Osteoblast (primary cell): ENCODE data around the gene HACD3. TPM values are rescaled to one million over a fixed set of nuclear protein-coding genes. Genes with fewer than 3 reads are reported as not detected.
A peak's percentile ranks its signal among the peaks of the same experiment; 100 is the strongest.

Experiments
- DNase-seq: peaks from one replicate; pipeline ENCODE4 v3.0.0; 2011; ENCODE audit warnings: low spot score, mixed read lengths; ENCODE audit not compliant: insufficient read length; ENCODE audit errors: missing footprints
- H2AFZ ChIP-seq: 2 replicates; pipeline ENCODE4 v1.6.0; 2011; ENCODE audit warnings: mild to moderate bottlenecking, low read length
- H3K27ac ChIP-seq: 2 replicates; pipeline ENCODE4 v1.5.1; 2011; ENCODE audit warnings: mild to moderate bottlenecking, low read depth, low read length, moderate library complexity
- H3K27me3 ChIP-seq: 2 replicates; pipeline ENCODE4 v1.6.0; 2012; ENCODE audit warnings: mild to moderate bottlenecking, control low read depth, inconsistent platforms, low read length, moderate library complexity; ENCODE audit not compliant: insufficient read depth
- H3K36me3 ChIP-seq: 2 replicates; pipeline ENCODE4 v1.5.1; 2011; ENCODE audit warnings: mild to moderate bottlenecking, low read length, control low read depth, moderate library complexity; ENCODE audit not compliant: insufficient read depth
- H3K4me1 ChIP-seq: 2 replicates; pipeline ENCODE4 v1.5.1; 2011; ENCODE audit warnings: mild to moderate bottlenecking, low read length, control low read depth, moderate library complexity; ENCODE audit not compliant: insufficient read depth
- H3K4me2 ChIP-seq: 2 replicates; pipeline ENCODE4 v1.6.0; 2011; ENCODE audit warnings: mild to moderate bottlenecking, low read length; ENCODE audit not compliant: insufficient read depth
- H3K4me3 ChIP-seq: fragments of 200-600 bp; sonication (generic); 3 replicates; pipeline ENCODE4 v1.5.1; 2012; ENCODE audit warnings: mild to moderate bottlenecking, low read length, inconsistent platforms; ENCODE audit not compliant: insufficient read depth
- H3K79me2 ChIP-seq: 2 replicates; pipeline ENCODE4 v1.6.0; 2012; ENCODE audit warnings: mild to moderate bottlenecking, low read length, control low read depth, inconsistent platforms; ENCODE audit not compliant: insufficient read depth
- H3K9me3 ChIP-seq: 2 replicates; pipeline ENCODE4 v1.5.1; 2011; ENCODE audit warnings: low read depth, low read length, control low read depth
- H4K20me1 ChIP-seq: 2 replicates; pipeline ENCODE4 v1.6.0; 2012; ENCODE audit warnings: mild to moderate bottlenecking, low read length, control low read depth; ENCODE audit not compliant: insufficient read depth
- total RNA-seq: library from RNA; depleted of rRNA; stranded (reverse); fragments of >200 nt; gene quantifications from 2 replicates; pipeline ENCODE4 v1.2.3, GENCODE V29; 2012
- TF ChIP-seq, protein P1 (sequence below): IDR thresholded peaks from 2 replicates; pipeline ENCODE4 v1.5.1; 2011; ENCODE audit warnings: mild to moderate bottlenecking, low read depth, low read length, moderate library complexity; ENCODE audit errors: extremely low read depth

The HACD3 gene
- total RNA-seq, 1 donor: 75.3 TPM

DNA sequence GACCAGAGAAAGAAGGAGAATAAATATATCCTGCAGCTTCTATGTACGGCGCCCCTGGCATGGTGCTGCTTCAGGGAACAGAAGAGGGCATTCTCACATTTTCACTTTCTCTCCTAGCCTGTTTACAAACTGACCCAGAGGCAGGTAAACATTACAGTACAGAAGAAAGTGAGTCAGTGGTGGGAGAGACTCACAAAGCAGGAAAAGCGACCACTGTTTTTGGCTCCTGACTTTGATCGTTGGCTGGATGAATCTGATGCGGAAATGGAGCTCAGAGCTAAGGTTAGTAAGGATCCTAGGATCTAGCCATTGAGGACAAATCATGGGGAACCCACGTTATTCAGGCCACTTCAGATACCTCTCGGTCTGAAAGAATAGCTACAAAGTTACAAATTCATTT, 26.4 kb downstream of the HACD3 start:
- Histone ChIP-seq H3K27ac (no peak overlapping the region), H3K4me2 (no peak overlapping the region), H3K9me3 (no peaks in the 10 kb centered on the region), H2AFZ (no peak overlapping the region), H3K27me3 (no peaks in the 10 kb centered on the region), H3K4me3 (no peak overlapping the region), H3K79me2 (peaks cover 15% of the 10 kb centered on the region), H4K20me1 (peaks cover 2% of the 10 kb centered on the region), H3K4me1 (peaks cover 8% of the 10 kb centered on the region), H3K36me3 (peaks cover 14% of the 10 kb centered on the region)
- DNase-seq: no peak
- TF ChIP-seq, protein P1, sequence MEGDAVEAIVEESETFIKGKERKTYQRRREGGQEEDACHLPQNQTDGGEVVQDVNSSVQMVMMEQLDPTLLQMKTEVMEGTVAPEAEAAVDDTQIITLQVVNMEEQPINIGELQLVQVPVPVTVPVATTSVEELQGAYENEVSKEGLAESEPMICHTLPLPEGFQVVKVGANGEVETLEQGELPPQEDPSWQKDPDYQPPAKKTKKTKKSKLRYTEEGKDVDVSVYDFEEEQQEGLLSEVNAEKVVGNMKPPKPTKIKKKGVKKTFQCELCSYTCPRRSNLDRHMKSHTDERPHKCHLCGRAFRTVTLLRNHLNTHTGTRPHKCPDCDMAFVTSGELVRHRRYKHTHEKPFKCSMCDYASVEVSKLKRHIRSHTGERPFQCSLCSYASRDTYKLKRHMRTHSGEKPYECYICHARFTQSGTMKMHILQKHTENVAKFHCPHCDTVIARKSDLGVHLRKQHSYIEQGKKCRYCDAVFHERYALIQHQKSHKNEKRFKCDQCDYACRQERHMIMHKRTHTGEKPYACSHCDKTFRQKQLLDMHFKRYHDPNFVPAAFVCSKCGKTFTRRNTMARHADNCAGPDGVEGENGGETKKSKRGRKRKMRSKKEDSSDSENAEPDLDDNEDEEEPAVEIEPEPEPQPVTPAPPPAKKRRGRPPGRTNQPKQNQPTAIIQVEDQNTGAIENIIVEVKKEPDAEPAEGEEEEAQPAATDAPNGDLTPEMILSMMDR: no peak

DNA sequence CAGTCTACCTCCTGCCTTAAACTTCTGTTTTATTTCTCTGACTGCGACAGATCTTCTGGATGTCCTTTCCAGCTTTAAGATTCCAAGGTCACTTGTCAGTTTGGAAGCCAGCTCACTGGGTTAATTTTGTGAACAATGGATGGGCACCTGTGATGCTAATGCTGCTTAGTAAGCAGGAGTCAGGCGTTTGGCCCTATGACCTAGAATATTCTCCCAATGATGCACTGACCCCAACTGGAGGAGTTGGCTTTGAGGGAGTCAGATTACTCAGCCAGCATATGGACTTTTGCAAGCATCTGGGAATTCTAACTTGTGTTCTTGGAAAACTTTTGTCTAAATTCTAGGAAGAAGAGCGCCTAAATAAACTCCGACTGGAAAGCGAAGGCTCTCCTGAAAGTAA, 28.1 kb downstream of the HACD3 start:
- no peak overlapping the region for H2AFZ ChIP-seq
- peak overlapping the region; percentile 4 for H3K4me2 ChIP-seq
- TF ChIP-seq, protein P1: no peak
- H3K79me2 ChIP-seq: peaks cover 9% of the 10 kb centered on the region
- DNase-seq: peak; percentile 82
- no peaks in the 10 kb centered on the region for H3K27me3 ChIP-seq
- H3K27ac ChIP-seq: peak overlapping the region; percentile 50
- H3K4me3 ChIP-seq: no peak overlapping the region
- peaks cover 8% of the 10 kb centered on the region for H3K4me1 ChIP-seq
- peaks cover 14% of the 10 kb centered on the region for H3K36me3 ChIP-seq
- H3K9me3 ChIP-seq: no peaks in the 10 kb centered on the region
- H4K20me1 ChIP-seq: peaks cover 2% of the 10 kb centered on the region

DNA sequence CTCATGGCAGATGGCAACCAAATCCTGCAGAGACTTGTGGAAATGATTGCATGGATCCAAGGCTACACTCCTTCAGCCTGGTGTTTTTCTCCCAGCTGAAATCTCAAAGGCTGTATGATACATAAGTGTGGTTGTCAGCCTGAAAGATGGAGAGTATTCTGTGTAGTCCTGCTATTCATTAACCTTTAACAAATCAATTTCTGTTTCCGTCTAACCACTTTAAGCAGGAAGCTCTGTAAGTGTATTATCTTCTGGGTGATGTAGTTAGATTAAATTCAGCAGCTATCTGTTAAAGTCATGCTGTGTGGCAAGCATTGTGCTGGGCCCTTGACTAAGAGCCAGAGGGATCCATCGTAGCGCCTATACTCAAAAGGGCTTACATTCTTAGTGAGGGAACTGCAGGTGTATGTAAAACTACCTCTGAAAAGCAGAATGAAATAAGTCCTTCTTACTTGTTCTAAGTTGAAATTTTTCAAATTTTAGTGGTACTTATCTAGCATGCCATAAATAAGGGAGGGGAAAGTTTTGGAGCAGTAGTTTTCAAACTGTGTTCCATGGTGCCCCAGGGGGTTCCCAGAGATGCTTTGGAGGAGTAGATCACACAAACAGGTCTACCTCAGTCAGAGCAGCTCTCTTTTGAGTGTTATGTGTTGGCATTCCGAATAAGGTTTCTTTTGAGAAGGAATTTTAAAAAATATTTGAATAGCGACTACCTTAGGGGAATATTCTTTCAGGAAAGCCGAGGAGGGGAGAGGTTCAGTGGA, 28.9 kb downstream of the HACD3 start:
- Histone ChIP-seq H3K4me3 (no peak overlapping the region), H2AFZ (no peak overlapping the region), H3K9me3 (no peaks in the 10 kb centered on the region), H3K27me3 (no peaks in the 10 kb centered on the region), H3K4me2 (no peak overlapping the region), H3K4me1 (peaks cover 8% of the 10 kb centered on the region), H3K36me3 (peaks cover 14% of the 10 kb centered on the region), H4K20me1 (no peaks in the 10 kb centered on the region), H3K27ac (peak overlapping the region; percentile 50), H3K79me2 (peaks cover under 1% of the 10 kb centered on the region)
- TF ChIP-seq, protein P1: no peak
- DNase-seq: peak; percentile 4

DNA sequence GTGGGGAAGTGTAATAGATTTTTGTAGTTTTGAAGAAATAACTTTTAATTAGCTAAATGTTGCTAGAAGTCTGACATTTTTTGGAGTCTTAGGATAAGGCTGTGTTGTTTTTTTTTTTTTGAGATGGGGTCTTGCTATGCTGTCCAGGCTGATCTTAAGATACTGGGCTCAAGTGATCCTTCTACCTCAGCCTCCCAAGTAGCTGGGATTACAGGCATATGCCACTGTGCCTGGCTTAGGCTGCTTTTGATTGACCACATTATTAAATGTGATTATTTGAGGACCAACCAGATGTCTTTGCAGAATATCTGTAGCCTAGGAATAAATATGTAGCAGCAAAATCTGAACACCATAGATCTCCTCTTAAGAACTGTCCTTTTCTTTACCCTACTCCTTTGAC, 29.7 kb downstream of the HACD3 start:
- Histone ChIP-seq H3K9me3 (no peaks in the 10 kb centered on the region), H3K27ac (no peak overlapping the region), H3K4me1 (peaks cover 8% of the 10 kb centered on the region), H3K36me3 (peaks cover 15% of the 10 kb centered on the region), H3K27me3 (no peaks in the 10 kb centered on the region), H3K79me2 (no peaks in the 10 kb centered on the region), H4K20me1 (no peaks in the 10 kb centered on the region), H2AFZ (no peak overlapping the region), H3K4me3 (no peak overlapping the region), H3K4me2 (no peak overlapping the region)
- DNase-seq: no peak
- TF ChIP-seq, protein P1: no peak
